Measurements from ENCODE around the gene NOP53.
"Not testable (repeated sequence)": the region's sequence is repeated elsewhere in the genome, so short reads cannot be mapped to it uniquely, and the experiment has no call there.

The NOP53 gene

GRCh38 chr19:47742634-47743033 lies 2.7 kb upstream of the NOP53 start:
- DNase-seq (ENCODE audit: low read depth, low spot score): peak; percentile 27
- in situ Hi-C loops (cut with HindIII; ENCODE audit: low sequenced_read_pairs): no loop called here
- no peak for TF ChIP-seq CTCF (IDR thresholded peaks at IDR 0.05; ENCODE audit: low read depth, low read length)
- no peak overlapping the region for H3K4me3 ChIP-seq (ENCODE audit: low read depth, low read length)

- DNase-seq (ENCODE audit: low read depth, low spot score); in situ Hi-C loops (cut with HindIII; ENCODE audit: low sequenced_read_pairs): not testable (repeated sequence)
- peak overlapping the region; percentile 83 for H3K4me3 ChIP-seq (ENCODE audit: low read depth, low read length)
Observed at GRCh38 chr19:47746129-47746528, 783 bp downstream of the NOP53 start.

DNA sequence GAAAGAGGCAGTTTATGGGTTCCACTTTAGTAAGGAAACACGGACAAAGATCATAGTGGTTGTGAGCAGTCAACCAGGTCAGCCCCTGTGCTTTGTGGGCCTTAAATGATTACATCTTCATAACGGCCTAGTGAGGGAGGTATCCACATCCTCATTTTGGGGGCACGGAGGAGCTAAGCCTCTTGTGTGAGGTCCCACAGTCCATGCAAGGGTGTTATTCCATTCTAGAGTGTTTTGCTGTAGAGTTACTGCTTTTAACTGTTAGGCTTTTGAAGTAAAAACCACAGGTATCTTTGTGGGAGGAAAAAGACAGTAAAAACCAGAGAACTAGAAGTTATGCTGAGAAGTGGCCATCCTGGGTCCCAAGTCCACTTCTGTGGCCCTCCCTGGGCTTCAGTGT lies 4.0 kb downstream of the NOP53 start:
- no peak for DNase-seq (ENCODE audit: low read depth, low spot score)
- TF ChIP-seq CTCF (IDR thresholded peaks at IDR 0.05; ENCODE audit: low read depth, low read length): no peak
- H3K4me3 ChIP-seq (ENCODE audit: low read depth, low read length): no peak overlapping the region
- in situ Hi-C loops (cut with HindIII; ENCODE audit: low sequenced_read_pairs): no loop called here

- no peak for DNase-seq (ENCODE audit: low read depth, low spot score)
- in situ Hi-C loops (cut with HindIII; ENCODE audit: low sequenced_read_pairs): no loop called here
- TF ChIP-seq CTCF (IDR thresholded peaks at IDR 0.05; ENCODE audit: low read depth, low read length): no peak
- H3K4me3 ChIP-seq (ENCODE audit: low read depth, low read length): no peak overlapping the region
Observed at GRCh38 chr19:47750752-47751151, 5.4 kb downstream of the NOP53 start.

- no peak for TF ChIP-seq CTCF (IDR thresholded peaks at IDR 0.05; ENCODE audit: low read depth, low read length)
- no peak overlapping the region for H3K4me3 ChIP-seq (ENCODE audit: low read depth, low read length)
- DNase-seq (ENCODE audit: low read depth, low spot score): no peak
- in situ Hi-C loops (cut with HindIII; ENCODE audit: low sequenced_read_pairs): no loop called here
Observed at GRCh38 chr19:47752440-47753211, 7.3 kb downstream of the NOP53 start.

- in situ Hi-C loops (cut with HindIII; ENCODE audit: low sequenced_read_pairs): no loop called here
- DNase-seq (ENCODE audit: low read depth, low spot score): no peak
- no peak for TF ChIP-seq CTCF (IDR thresholded peaks at IDR 0.05; ENCODE audit: low read depth, low read length)
- H3K4me3 ChIP-seq (ENCODE audit: low read depth, low read length): no peak overlapping the region
Observed at GRCh38 chr19:47754206-47755064, 9.1 kb downstream of the NOP53 start.

Measured in astrocyte of the spinal cord (primary cell).